Adrenal gland (tissue), 12 donors: ENCODE data around the gene FAM120B. TPM values are rescaled to one million over a fixed set of nuclear protein-coding genes. Genes with fewer than 3 reads are reported as not detected.

Experiments
- DNase-seq, 7 donors: peaks; one replicate each; pipeline ENCODE4 v3.0.0-alpha.2; 2019 to 2020
- H3K27ac ChIP-seq, 5 donors: fragments of 200-600 bp; sonication (generic) in 4 of 5; 1 replicate in 3 of 5; 2 replicates in 2 of 5; pipeline versions ENCODE4 v1.5.1 to v1.8.0; 2016 to 2020; ENCODE audit warnings: mild to moderate bottlenecking in 1 of 5
- H3K27me3 ChIP-seq: fragments of 200-600 bp; 2 replicates; pipeline ENCODE4 v1.8.0; 2021
- H3K36me3 ChIP-seq, 2 donors: fragments of 200-600 bp; replicated peaks in 1 of 2; 1 replicate in 1 of 2; 2 replicates in 1 of 2; pipeline versions ENCODE4 v1.5.1 to v1.8.0; 2018 to 2022
- H3K4me1 ChIP-seq, 2 donors: fragments of 200-600 bp; replicated peaks in 1 of 2; 1 replicate in 1 of 2; 2 replicates in 1 of 2; pipeline versions ENCODE4 v1.5.1 to v1.8.0; 2018 to 2021
- H3K4me3 ChIP-seq, 4 donors: fragments of 200-600 bp; sonication (generic) in 3 of 4; one replicate each; pipeline ENCODE4 v1.5.1; 2016 to 2018
- H3K9me3 ChIP-seq, 3 donors: fragments of 200-600 bp; sonication (generic) in 1 of 3; replicated peaks in 1 of 3; 1 replicate in 2 of 3; 2 replicates in 1 of 3; pipeline versions ENCODE4 v1.5.1 to v1.8.0; 2016 to 2021
- POLR2A ChIP-seq, 2 donors: fragments of 450-650 bp; IDR thresholded peaks; one replicate each; pipeline ENCODE4 v1.6.1; 2017; ENCODE audit warnings: antibody characterized with exemption in 2 of 2, mild to moderate bottlenecking in 2 of 2, moderate library complexity in 1 of 2
- WGBS, 4 donors: extraction: QIAGEN DNeasy Blood & Tissue Kit in 2 of 4; methylation state at CpG; one replicate each; pipeline versions ENCODE4 v1.1.5 to v1.1.7; 2013 to 2017; 5-methylcytosine and 5-hydroxymethylcytosine counted together
- intact Hi-C, 2 donors: fragments of 100-400 bp; cut with DNase I; formaldehyde crosslinking; loops; one replicate each; pipeline versions ENCODE4 v1.14.1 to v1.15.0; 2022 to 2023
- polyA plus RNA-seq, 3 donors: library from polyadenylated mRNA; stranded (reverse); fragments of 200-250 nt in 2 of 3; fragments of 350-450 nt in 1 of 3; fragmentation: Illumina TruSeq in 1 of 3; extraction: RNeasy Lipid Tissue Mini Kit (QIAGEN cat#74804) in 1 of 3; gene quantifications; one replicate each; pipeline ENCODE4 v1.2.3, GENCODE V29; 2013 to 2014
- total RNA-seq, 9 donors: library from RNA; depleted of rRNA in 4 of 9; stranded (reverse); fragments of >200 nt in 4 of 9; fragments of 120-200 nt in 1 of 9; fragmentation: NEBNext Ultra II Directional in 1 of 9; extraction: Animal tissue kit (Norgen Biotek cat#: 25700) in 1 of 9; gene quantifications; one replicate each; pipeline versions ENCODE4 v1.1.0 to v1.2.4, GENCODE V29; 2013 to 2023
- TF ChIP-seq, protein P1 (sequence below), 6 experiments: fragments of 450-650 bp in 4 of 6; fragments of 200-600 bp in 2 of 6; sonication (generic) in 1 of 6; IDR thresholded peaks; 1 replicate in 5 of 6; 2 replicates in 1 of 6; pipeline versions ENCODE4 v1.5.1 to v1.8.0; 2016 to 2021; ENCODE audit warnings: antibody characterized with exemption in 6 of 6, mild to moderate bottlenecking in 2 of 6, moderate library complexity in 1 of 6
- donor health status: healthy with polysubstance abuse.
- donor health status: Bipolar disorder and iron deficiency.
- donor health status: DM: yes; HTN: yes; CAD: no.
- donor health status: DM: no; HTN: no; CAD: no.
- donor health status: DM: no; HTN: no; CAD: no.
- donor health status: DM: yes; HTN: yes; CAD: no.

The FAM120B gene
- total and polyA plus RNA-seq, 12 donors: 12.4 to 42.0 (median 27.4) TPM

DNA sequence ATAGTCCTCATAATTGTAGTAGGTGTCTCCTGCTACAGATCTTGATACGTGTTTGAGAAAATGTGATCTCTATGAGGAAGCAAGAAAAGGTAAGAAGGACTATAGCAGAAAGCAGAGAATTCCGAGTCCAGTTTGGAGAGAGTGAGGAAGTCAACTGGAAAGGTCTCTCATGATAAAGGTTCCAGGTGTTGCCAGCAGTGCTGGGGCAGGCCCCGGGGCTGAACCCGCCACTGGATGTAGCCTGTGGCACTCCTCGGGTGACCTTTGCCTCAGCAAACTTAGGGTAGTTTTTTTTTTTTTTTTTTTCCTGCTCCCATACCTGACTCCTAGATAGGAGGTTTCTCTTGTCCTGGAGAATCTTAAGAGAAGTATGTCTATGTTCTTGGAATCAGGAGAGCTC lies 62.8 kb downstream of the FAM120B start:
- no peak overlapping the region for H3K27ac ChIP-seq
- peaks cover 0 to 11% of the 10 kb centered on the region in 2 donors for H3K36me3 ChIP-seq
- no peak for TF ChIP-seq POLR2A (IDR thresholded peaks at IDR 0.05)
- TF ChIP-seq, protein P1, sequence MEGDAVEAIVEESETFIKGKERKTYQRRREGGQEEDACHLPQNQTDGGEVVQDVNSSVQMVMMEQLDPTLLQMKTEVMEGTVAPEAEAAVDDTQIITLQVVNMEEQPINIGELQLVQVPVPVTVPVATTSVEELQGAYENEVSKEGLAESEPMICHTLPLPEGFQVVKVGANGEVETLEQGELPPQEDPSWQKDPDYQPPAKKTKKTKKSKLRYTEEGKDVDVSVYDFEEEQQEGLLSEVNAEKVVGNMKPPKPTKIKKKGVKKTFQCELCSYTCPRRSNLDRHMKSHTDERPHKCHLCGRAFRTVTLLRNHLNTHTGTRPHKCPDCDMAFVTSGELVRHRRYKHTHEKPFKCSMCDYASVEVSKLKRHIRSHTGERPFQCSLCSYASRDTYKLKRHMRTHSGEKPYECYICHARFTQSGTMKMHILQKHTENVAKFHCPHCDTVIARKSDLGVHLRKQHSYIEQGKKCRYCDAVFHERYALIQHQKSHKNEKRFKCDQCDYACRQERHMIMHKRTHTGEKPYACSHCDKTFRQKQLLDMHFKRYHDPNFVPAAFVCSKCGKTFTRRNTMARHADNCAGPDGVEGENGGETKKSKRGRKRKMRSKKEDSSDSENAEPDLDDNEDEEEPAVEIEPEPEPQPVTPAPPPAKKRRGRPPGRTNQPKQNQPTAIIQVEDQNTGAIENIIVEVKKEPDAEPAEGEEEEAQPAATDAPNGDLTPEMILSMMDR (IDR thresholded peaks at IDR 0.05): no peak
- no peaks in the 10 kb centered on the region for H3K27me3 ChIP-seq
- intact Hi-C loops: no loop called here
- no peak for DNase-seq
- H3K9me3 ChIP-seq: no peaks in the 10 kb centered on the region
- H3K4me1 ChIP-seq: no peaks in the 10 kb centered on the region
- no peak overlapping the region for H3K4me3 ChIP-seq
- 88 to 99% (median 94%) methylated on average over 5 of the region's 5 CpGs for WGBS, 4 donors

DNA sequence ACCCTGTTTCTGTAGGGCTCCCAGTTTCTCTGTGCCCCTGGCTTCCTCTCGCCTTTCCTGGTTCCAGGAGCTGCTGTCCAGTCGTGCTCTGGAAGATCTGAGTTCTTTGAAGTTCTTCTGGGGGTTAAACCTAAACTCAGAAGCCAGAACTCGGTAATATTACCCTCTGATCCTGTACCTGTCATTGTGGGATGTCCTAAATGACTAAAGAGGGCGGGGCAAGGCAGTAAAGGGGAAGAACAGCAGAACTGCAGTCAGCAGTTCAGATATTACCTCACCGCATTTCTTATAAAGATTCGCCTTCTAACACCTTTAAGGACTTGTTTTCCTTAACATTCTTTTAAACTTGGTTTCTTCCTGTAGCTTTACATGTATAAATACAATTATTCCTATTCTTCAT lies 63.9 kb downstream of the FAM120B start:
- no peak overlapping the region for H3K4me3 ChIP-seq
- WGBS, 4 donors: 84 to 92% (median 90%) methylated on average over 6 of the region's 6 CpGs
- DNase-seq: no peak
- peaks cover 0 to 11% of the 10 kb centered on the region in 2 donors for H3K36me3 ChIP-seq
- H3K27ac ChIP-seq: no peak overlapping the region
- no peaks in the 10 kb centered on the region for H3K9me3 ChIP-seq
- TF ChIP-seq, protein P1 (IDR thresholded peaks at IDR 0.05): no peak
- TF ChIP-seq POLR2A (IDR thresholded peaks at IDR 0.05): no peak
- no peaks in the 10 kb centered on the region for H3K27me3 ChIP-seq
- intact Hi-C loops: no loop called here
- no peaks in the 10 kb centered on the region for H3K4me1 ChIP-seq

DNA sequence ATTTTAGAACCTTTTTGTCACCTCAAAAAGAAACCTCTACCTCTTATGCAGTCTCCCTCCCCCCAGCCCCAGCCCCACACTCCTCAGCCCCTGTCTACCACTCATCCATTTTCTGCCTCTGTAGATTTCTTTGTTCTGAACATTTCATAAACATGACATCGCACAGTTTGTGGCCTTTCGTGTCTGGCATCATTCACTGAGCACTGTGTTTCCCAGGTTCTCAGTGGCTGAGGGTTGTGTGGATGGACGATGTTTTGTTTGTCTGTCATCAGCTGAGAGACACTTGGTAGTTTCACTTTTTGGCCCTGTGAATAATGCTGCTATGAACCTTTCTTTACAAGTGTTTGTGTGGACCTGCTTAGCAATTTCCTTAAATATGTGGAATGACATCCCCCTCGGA lies 64.5 kb downstream of the FAM120B start:
- Histone ChIP-seq H3K36me3 (peaks cover 0 to 11% of the 10 kb centered on the region in 2 donors), H3K9me3 (no peaks in the 10 kb centered on the region), H3K27me3 (no peaks in the 10 kb centered on the region), H3K27ac (no peak overlapping the region), H3K4me1 (no peaks in the 10 kb centered on the region), H3K4me3 (no peak overlapping the region)
- 81 to 96% (median 92%) methylated on average over 4 of the region's 4 CpGs for WGBS, 4 donors
- DNase-seq: no peak
- TF ChIP-seq, protein P1 (IDR thresholded peaks at IDR 0.05): no peak
- TF ChIP-seq POLR2A (IDR thresholded peaks at IDR 0.05): no peak
- intact Hi-C loops: no loop called here

DNA sequence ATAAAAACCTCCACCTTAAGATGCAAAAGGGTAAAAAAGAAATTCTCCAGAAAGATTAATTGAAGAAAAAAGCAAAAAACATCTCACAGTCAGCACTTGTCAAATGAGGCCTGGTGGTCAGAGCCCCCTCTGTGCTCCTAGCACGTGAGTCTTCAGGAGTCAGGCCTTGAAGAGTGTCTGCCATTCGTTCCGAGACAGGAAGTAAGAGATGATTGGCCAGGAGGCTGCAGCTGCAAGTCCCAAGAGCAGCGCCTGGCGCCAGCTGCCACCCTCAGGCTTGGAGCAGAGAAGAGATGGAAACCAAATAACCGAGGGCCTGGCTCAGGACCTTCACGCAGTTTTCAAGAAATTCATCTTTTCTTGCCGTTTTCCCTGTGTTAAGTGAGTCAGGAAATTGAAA lies 65.0 kb downstream of the FAM120B start:
- 83 to 90% (median 85%) methylated on average over 8 of the region's 8 CpGs for WGBS, 4 donors
- H3K27me3 ChIP-seq: no peaks in the 10 kb centered on the region
- DNase-seq: peak in 1 of 7 donors; percentile 71
- TF ChIP-seq, protein P1 (IDR thresholded peaks at IDR 0.05): no peak
- TF ChIP-seq POLR2A (IDR thresholded peaks at IDR 0.05): no peak
- no peak overlapping the region for H3K27ac ChIP-seq
- no peak overlapping the region for H3K4me3 ChIP-seq
- H3K4me1 ChIP-seq: no peaks in the 10 kb centered on the region
- peaks cover 0 to 11% of the 10 kb centered on the region in 2 donors for H3K36me3 ChIP-seq
- no peaks in the 10 kb centered on the region for H3K9me3 ChIP-seq
- intact Hi-C loops: no loop called here
